Tibial nerve (tissue), 4 donors: ENCODE data around the gene HOXB8.
A peak's percentile ranks its signal among the peaks of the same experiment; 100 is the strongest.

Source experiments
- CTCF ChIP-seq, 5 experiments: fragments of 200-600 bp in 3 of 5; fragments of 450-650 bp in 2 of 5; sonication (generic) in 3 of 5; IDR thresholded peaks; one replicate each; pipeline ENCODE4 v1.5.1; 2016 to 2019; ENCODE audit warnings: antibody characterized with exemption in 5 of 5, mild to moderate bottlenecking in 3 of 5, moderate library complexity in 2 of 5
- EP300 ChIP-seq, 2 donors: sonication (generic); formaldehyde crosslinking; IDR thresholded peaks; one replicate each; pipeline ENCODE4 v1.6.1; 2017; ENCODE audit warnings: antibody characterized with exemption in 2 of 2, mild to moderate bottlenecking in 1 of 2
- POLR2A ChIP-seq, 2 donors: fragments of 450-650 bp; IDR thresholded peaks; one replicate each; pipeline ENCODE4 v1.6.1; 2017; ENCODE audit warnings: antibody characterized with exemption in 2 of 2, mild to moderate bottlenecking in 2 of 2, moderate library complexity in 2 of 2

DNA sequence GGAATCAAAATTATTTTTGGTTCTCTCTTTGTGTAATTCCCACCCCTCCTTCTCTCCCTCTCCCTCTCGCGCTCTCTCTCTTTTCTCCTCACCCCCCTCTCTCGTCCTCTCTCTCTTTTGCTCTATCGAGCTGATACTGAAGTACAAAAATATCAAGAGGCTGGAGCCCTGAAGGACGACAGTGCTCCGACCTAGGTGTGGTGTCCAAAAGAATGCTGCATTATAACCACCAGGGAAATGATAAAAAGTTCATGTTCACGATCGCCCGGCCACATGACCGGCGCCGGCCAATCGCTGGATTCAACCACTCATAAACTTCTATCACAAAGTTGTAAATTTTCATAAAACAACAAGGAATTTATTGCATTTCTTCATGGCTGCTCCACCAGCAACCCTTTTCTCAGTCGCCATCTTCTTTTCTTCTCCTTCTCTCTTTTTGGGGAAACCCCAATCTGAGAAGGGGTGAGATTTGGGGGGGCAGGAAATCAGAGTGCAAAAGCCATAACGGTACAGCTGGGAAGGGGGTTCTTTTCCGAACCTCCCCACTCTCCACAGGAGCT lies 10.2 kb downstream of the HOXB8 start, which contains the start of gene HOXB6:
- no peak for TF ChIP-seq CTCF (IDR thresholded peaks at IDR 0.05)
- peak in 1 of 2 donors; percentile 27 for TF ChIP-seq EP300 (IDR thresholded peaks at IDR 0.05)
- no peak for TF ChIP-seq POLR2A (IDR thresholded peaks at IDR 0.05)
